Bronchial epithelial cell (primary cell): ENCODE measurements around the gene UNC13A. TPM values are rescaled to one million over a fixed set of nuclear protein-coding genes. Genes with fewer than 3 reads are reported as not detected.

ENCODE experiments used
- DNase-seq: peaks from one replicate; pipeline ENCODE4 v3.0.0-alpha.2; 2010; ENCODE audit warnings: low read depth
- FAIRE-seq: peaks from 2 replicates; lab custom pipeline; 2011; peaks lifted over from hg19 to GRCh38; lab: Jason Lieb, UNC
- H3K27me3 ChIP-seq: 2 replicates; pipeline ENCODE4 v1.5.1; 2011; ENCODE audit warnings: low read length; ENCODE audit not compliant: control insufficient read depth, insufficient read depth
- H3K36me3 ChIP-seq: 2 replicates; pipeline ENCODE4 v1.5.1; 2011; ENCODE audit warnings: low read length; ENCODE audit not compliant: control insufficient read depth, insufficient read depth
- H3K4me3 ChIP-seq: 2 replicates; pipeline ENCODE4 v1.5.1; 2011; ENCODE audit warnings: mild to moderate bottlenecking, low read depth, low read length, control low read depth
- total RNA-seq: library from RNA; depleted of rRNA; stranded (reverse); fragments of >200 nt; gene quantifications from 2 replicates; pipeline ENCODE4 v1.2.1, GENCODE V29; 2014
- TF ChIP-seq, protein P1 (sequence below): IDR thresholded peaks from 2 replicates; pipeline ENCODE4 v1.5.1; 2011; ENCODE audit warnings: mild to moderate bottlenecking, moderate library complexity, low read length, control low read depth, inconsistent platforms; ENCODE audit not compliant: insufficient read depth, severe bottlenecking

The UNC13A gene
- total RNA-seq, 1 donor from 2014 or later = under 0.01 TPM

DNA sequence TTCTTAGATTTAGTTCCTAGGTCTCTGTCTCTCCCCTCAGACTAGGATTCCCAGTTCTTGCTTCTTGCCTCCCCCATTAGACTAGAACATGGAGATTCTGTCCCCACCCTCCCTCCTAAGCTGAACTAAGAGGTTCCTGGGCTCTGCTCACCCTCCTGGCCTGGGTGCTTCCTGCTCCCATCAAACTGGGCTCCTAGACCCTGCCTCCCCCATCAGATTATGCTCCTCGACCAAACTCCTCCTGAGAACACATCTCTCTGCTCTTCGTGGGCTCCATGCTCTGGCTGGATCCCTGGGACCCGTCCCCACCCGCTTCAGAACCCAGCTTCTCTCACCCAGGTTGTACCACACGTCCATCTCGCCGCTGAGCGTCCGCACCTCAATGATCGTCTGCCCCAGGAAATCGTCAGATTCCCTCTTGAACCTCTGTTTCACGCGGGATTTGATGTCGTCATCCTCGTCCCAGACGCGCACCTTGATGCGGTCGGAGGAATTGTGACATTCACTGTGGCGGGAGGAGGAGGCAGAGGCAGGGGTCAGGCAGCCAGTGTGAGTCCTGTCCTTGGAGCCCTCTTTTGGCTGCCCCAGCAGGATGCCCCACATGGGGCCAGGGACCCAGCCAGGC is 42.7 kb downstream of the UNC13A start:
- FAIRE-seq (no peak), DNase-seq (no peak)
- no peaks in the 10 kb centered on the region for H3K36me3 ChIP-seq
- H3K4me3 ChIP-seq = no peak overlapping the region
- H3K27me3 ChIP-seq = no peaks in the 10 kb centered on the region
- TF ChIP-seq, protein P1, sequence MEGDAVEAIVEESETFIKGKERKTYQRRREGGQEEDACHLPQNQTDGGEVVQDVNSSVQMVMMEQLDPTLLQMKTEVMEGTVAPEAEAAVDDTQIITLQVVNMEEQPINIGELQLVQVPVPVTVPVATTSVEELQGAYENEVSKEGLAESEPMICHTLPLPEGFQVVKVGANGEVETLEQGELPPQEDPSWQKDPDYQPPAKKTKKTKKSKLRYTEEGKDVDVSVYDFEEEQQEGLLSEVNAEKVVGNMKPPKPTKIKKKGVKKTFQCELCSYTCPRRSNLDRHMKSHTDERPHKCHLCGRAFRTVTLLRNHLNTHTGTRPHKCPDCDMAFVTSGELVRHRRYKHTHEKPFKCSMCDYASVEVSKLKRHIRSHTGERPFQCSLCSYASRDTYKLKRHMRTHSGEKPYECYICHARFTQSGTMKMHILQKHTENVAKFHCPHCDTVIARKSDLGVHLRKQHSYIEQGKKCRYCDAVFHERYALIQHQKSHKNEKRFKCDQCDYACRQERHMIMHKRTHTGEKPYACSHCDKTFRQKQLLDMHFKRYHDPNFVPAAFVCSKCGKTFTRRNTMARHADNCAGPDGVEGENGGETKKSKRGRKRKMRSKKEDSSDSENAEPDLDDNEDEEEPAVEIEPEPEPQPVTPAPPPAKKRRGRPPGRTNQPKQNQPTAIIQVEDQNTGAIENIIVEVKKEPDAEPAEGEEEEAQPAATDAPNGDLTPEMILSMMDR = no peak

DNA sequence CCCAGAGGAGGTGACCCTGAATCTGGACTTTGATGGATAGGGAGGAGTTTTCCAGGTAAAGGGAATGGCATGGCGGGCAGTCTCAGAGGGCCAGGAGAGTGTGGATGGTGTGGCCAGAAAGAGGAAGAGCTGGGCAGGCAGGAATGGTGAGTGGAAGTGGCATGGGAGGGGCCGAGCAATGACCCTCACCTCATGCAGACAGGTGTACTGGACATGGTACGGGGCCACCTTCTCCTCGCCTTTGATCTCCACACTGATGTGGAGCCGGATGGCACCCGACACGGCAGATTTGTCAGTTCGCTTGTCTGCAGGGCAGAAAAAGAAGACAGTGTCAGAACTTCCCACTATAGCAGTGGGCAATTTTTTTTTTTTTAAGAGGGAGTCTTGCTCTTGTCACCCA is 45.5 kb downstream of the UNC13A start:
- no peaks in the 10 kb centered on the region for H3K27me3 ChIP-seq
- no peaks in the 10 kb centered on the region for H3K36me3 ChIP-seq
- no peak overlapping the region for H3K4me3 ChIP-seq
- DNase-seq (no peak), FAIRE-seq (no peak)
- TF ChIP-seq, protein P1 = no peak

DNA sequence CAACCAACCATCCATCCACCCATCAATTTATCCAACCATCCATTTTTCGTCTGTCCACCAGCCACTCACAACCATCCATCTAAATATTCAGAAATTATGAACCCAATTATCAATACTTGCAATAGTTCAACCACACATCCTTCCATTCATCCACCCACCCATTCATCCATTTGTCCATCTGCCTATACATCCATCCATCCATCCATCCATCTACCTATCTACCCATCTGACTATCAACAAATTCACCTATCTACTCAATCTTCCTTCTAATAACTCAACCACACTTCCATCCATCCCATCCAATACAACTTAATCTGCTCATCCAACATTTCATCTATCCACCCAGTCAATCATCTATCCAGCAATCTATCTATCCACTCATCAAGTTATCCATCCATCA is 46.3 kb downstream of the UNC13A start:
- TF ChIP-seq, protein P1 = no peak
- no peak for FAIRE-seq
- H3K36me3 ChIP-seq = no peaks in the 10 kb centered on the region
- no peaks in the 10 kb centered on the region for H3K27me3 ChIP-seq
- no peak overlapping the region for H3K4me3 ChIP-seq
- DNase-seq = no peak

DNA sequence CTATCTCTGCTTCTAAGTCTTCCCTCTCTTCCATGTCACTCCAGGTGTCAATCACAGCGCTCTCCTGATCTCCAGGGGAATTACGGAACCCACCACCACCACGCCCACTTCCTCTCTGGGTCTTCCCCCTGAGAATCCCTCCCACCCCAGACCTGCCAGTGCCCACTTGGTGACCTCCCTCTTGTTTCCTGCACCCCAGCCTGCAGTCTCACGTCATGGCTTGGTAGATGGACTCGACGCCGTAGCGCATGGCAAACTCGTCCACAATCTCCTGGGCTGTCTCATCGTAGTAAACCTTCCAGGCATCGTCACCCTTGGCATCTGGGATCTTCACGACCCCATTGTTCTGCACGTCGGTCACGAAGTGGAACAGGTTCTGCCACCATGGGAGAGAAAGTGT is 47.0 kb downstream of the UNC13A start:
- Histone ChIP-seq H3K27me3 (no peaks in the 10 kb centered on the region), H3K4me3 (no peak overlapping the region), H3K36me3 (no peaks in the 10 kb centered on the region)
- FAIRE-seq = no peak
- TF ChIP-seq, protein P1 = no peak
- no peak for DNase-seq

DNA sequence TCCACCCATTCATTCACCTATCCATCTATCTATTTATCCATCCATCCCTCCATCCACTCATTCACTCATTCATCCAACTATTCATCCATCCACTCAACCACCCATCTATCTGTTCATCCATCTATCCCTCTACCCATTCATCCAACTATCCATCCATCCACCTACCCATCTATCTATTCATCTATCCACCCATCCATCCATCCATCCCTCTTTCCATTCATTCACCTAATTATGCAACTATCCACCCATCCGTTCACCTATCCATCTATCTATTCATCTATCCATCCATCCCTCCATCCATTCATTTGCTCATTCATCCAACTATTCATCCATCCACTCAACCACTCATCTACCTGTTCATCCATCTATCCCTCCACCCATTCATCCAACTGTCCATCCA is 54.5 kb downstream of the UNC13A start:
- DNase-seq = no peak

More for the DNA sequence above, 54.5 kb downstream of the UNC13A start:
- TF ChIP-seq, protein P1 = no peak
- FAIRE-seq = no peak
- Histone ChIP-seq H3K36me3 (no peaks in the 10 kb centered on the region), H3K27me3 (no peaks in the 10 kb centered on the region), H3K4me3 (no peak overlapping the region)
